ENCODE results near the gene PIGA.

Gene PIGA

DNA sequence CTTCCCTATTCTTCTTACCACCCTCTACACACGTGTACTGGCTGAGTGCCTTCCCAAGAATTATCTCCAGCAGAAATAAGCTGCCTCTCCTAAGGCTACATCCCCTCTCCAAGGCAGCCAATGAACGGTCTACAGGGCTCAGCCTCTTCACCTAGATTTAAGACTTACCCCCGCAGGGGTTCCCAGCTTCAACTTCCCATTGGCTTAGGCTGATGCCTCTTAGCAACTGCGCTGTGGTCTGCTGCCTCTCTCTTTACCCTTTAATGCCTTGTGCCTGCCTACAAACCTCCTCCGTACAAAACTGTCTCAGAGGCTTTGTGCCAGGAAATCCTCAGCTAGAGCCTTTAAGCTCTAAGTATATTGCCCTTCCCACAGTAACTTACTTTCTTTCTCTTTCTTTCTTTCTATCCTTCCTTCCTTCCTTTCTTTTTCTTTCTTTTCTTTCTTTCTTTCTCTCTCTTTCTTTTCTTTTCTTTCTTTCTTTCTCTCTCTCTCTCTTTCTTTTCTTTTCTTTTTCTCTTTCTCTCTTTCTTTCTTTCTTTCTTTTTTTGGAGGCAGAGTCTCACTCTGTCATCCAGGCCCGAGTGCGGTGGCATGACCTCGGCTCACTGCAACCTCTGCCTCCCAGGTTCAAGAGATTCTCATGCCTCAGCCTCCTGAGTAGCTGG is 15.1 kb upstream of the PIGA start:
- Histone ChIP-seq H3K9me2 (replicated peaks; ENCODE audit: insufficient read depth, low read length) (no peaks in the 10 kb centered on the region), H3K4me3 (ENCODE audit: low read length) (no peak overlapping the region), H3F3A (ENCODE audit: insufficient read depth, low read length) (no peaks in the 10 kb centered on the region), H3K79me2 (ENCODE audit: low read length) (no peaks in the 10 kb centered on the region), H3K27me3 (replicated peaks; ENCODE audit: insufficient read depth, low read length) (no peaks in the 10 kb centered on the region), H3K9me3 (replicated peaks; ENCODE audit: insufficient read depth, low read length) (no peaks in the 10 kb centered on the region), H2AFZ (ENCODE audit: low read length) (no peak overlapping the region), H3K36me3 (replicated peaks; ENCODE audit: insufficient read depth, low read length) (no peaks in the 10 kb centered on the region), H4K20me1 (ENCODE audit: insufficient read depth, low read length) (no peaks in the 10 kb centered on the region), H3K27ac (ENCODE audit: low read length) (no peak overlapping the region), H3K4me1 (ENCODE audit: low read length) (no peaks in the 10 kb centered on the region), H3K4me2 (ENCODE audit: low read depth, low read length) (no peak overlapping the region), H3K9ac (ENCODE audit: low read length) (no peak overlapping the region)
- TF ChIP-seq, protein P1, sequence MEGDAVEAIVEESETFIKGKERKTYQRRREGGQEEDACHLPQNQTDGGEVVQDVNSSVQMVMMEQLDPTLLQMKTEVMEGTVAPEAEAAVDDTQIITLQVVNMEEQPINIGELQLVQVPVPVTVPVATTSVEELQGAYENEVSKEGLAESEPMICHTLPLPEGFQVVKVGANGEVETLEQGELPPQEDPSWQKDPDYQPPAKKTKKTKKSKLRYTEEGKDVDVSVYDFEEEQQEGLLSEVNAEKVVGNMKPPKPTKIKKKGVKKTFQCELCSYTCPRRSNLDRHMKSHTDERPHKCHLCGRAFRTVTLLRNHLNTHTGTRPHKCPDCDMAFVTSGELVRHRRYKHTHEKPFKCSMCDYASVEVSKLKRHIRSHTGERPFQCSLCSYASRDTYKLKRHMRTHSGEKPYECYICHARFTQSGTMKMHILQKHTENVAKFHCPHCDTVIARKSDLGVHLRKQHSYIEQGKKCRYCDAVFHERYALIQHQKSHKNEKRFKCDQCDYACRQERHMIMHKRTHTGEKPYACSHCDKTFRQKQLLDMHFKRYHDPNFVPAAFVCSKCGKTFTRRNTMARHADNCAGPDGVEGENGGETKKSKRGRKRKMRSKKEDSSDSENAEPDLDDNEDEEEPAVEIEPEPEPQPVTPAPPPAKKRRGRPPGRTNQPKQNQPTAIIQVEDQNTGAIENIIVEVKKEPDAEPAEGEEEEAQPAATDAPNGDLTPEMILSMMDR (IDR thresholded peaks at IDR 0.05; ENCODE audit: low read length), result no peak
- TF ChIP-seq EZH2phosphoT487 (IDR thresholded peaks at IDR 0.05; ENCODE audit: low read length), result no peak
- TF ChIP-seq EZH2 (optimal IDR thresholded peaks at IDR 0.05; ENCODE audit: low read depth, low read length), result no peak
- DNase-seq, result no peak

GRCh38 chrX:15349046-15349445 is 13.7 kb upstream of the PIGA start:
- Histone ChIP-seq H3K79me2 (ENCODE audit: low read length) (no peaks in the 10 kb centered on the region), H3K4me2 (ENCODE audit: low read depth, low read length) (no peak overlapping the region), H3K4me1 (ENCODE audit: low read length) (no peaks in the 10 kb centered on the region), H3K4me3 (ENCODE audit: low read length) (no peak overlapping the region), H2AFZ (ENCODE audit: low read length) (no peak overlapping the region), H3K9me2 (replicated peaks; ENCODE audit: insufficient read depth, low read length) (no peaks in the 10 kb centered on the region), H3K9ac (ENCODE audit: low read length) (no peak overlapping the region), H3F3A (ENCODE audit: insufficient read depth, low read length) (no peaks in the 10 kb centered on the region), H3K9me3 (replicated peaks; ENCODE audit: insufficient read depth, low read length) (no peaks in the 10 kb centered on the region), H4K20me1 (ENCODE audit: insufficient read depth, low read length) (no peaks in the 10 kb centered on the region), H3K36me3 (replicated peaks; ENCODE audit: insufficient read depth, low read length) (no peaks in the 10 kb centered on the region), H3K27ac (ENCODE audit: low read length) (no peak overlapping the region), H3K27me3 (replicated peaks; ENCODE audit: insufficient read depth, low read length) (no peaks in the 10 kb centered on the region)
- peak; percentile 47 for DNase-seq
- no peak for TF ChIP-seq EZH2phosphoT487 (IDR thresholded peaks at IDR 0.05; ENCODE audit: low read length)
- TF ChIP-seq, protein P1 (IDR thresholded peaks at IDR 0.05; ENCODE audit: low read length), result peak; percentile 39

DNA sequence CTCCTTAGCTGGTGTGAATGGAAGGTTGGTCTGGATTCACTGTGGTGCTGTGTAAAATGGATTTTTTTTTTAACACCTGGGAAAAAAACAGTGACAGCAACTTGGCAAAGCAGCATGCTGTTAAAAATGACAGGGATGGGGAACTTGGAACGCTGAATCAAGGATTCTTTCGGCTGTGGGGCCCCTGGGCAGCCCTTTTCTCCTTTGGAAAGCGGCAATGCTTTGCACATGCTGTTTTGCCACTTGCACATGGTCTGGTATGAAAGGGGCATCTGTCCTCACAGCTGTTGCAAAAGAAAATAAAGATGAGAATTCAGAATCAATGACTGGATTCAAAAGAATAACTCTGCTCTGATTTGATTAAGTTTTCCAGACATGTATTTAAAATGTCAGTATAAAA is 10.7 kb upstream of the PIGA start:
- Histone ChIP-seq H3K36me3 (replicated peaks; ENCODE audit: insufficient read depth, low read length) (no peaks in the 10 kb centered on the region), H3K4me2 (ENCODE audit: low read depth, low read length) (no peak overlapping the region), H3K27me3 (replicated peaks; ENCODE audit: insufficient read depth, low read length) (no peaks in the 10 kb centered on the region), H3K9me2 (replicated peaks; ENCODE audit: insufficient read depth, low read length) (no peaks in the 10 kb centered on the region), H3K79me2 (ENCODE audit: low read length) (no peaks in the 10 kb centered on the region), H3K9ac (ENCODE audit: low read length) (no peak overlapping the region), H3K4me1 (ENCODE audit: low read length) (no peaks in the 10 kb centered on the region), H3K4me3 (ENCODE audit: low read length) (no peak overlapping the region), H3K27ac (ENCODE audit: low read length) (no peak overlapping the region), H4K20me1 (ENCODE audit: insufficient read depth, low read length) (no peaks in the 10 kb centered on the region), H3K9me3 (replicated peaks; ENCODE audit: insufficient read depth, low read length) (no peaks in the 10 kb centered on the region), H3F3A (ENCODE audit: insufficient read depth, low read length) (no peaks in the 10 kb centered on the region), H2AFZ (ENCODE audit: low read length) (no peak overlapping the region)
- TF ChIP-seq EZH2phosphoT487 (IDR thresholded peaks at IDR 0.05; ENCODE audit: low read length) (no peak), EZH2 (optimal IDR thresholded peaks at IDR 0.05; ENCODE audit: low read depth, low read length) (no peak)
- TF ChIP-seq, protein P1 (IDR thresholded peaks at IDR 0.05; ENCODE audit: low read length), result no peak
- no peak for DNase-seq
